Stimulated activated CD8-positive, alpha-beta memory T cell treated with anti-CD3 and anti-CD28 coated beads, Interleukin-4, amount 100 ng/mL, for 4 hours (primary cell): Measurements from ENCODE around the gene MED22.
A peak's percentile ranks its signal among the peaks of the same experiment; 100 is the strongest.
"Not testable (repeated sequence)": the region's sequence is repeated elsewhere in the genome, so short reads cannot be mapped to it uniquely, and the experiment has no call there.

Experiments used
- DNase-seq, 2 donors: peaks; one replicate each; pipeline ENCODE4 v3.0.0-alpha.2; 2020; ENCODE audit warnings: low read depth in 2 of 2, low spot score in 1 of 2

Gene MED22

GRCh38 chr9:133347985-133348717 is at the start of gene MED22, which contains the start of gene RPL7A:
Gene MED22, minus strand, starts transcription at chr9:133348131. Its CDS starts 1,469 bp downstream, at chr9:133346662.
Gene RPL7A, plus strand, starts transcription at chr9:133348218. Its CDS starts 26 bp downstream, at chr9:133348244.
- DNase-seq: peak; percentile 80 to 87

DNA sequence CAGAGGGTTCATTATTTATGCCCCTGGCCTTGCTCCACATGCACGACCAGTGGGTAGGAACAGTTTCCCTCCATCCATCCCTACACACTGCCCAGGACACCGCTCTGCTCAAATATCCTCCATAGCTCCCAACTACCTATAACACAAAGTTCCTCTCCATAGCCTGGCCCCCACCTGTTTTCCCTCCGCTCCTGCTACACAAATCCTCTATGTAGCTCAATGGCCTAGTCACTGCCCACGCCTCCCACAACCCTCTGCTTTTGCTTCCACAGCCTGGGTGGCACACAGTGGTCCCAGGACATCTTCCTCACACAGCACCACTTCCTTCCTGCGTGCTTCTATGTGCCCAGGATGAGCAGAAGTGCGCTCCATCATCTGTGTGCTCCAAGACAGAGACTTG is 49.4 kb upstream of the MED22 start:
- no peak for DNase-seq

- DNase-seq: no peak
Measured at GRCh38 chr9:133396952-133397351, 49.0 kb upstream of the MED22 start.

GRCh38 chr9:133394687-133395271 is 46.8 kb upstream of the MED22 start:
- DNase-seq: no peak

DNA sequence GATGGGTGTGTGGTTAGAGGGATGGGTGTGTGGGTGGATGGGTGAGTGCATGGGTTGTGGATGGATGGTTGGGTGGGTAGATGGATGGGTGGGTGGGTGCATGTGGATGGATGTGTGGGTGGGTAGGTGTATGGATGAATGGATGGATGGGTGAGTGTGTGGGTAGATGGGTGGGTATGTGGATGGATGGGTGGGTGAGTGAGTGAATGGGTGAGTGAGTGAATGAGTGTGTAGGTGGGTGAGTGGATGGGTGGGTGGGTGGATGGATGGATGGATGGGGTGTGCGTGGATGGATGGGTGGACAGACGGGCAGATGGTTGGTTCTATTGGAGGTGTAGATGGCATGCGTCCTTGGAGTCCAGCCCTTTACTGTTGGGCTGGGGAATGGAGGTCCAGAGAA is 45.5 kb upstream of the MED22 start:
- DNase-seq: no peak

- DNase-seq: not testable (repeated sequence)
Measured at GRCh38 chr9:133392308-133392707, 44.4 kb upstream of the MED22 start.

DNA sequence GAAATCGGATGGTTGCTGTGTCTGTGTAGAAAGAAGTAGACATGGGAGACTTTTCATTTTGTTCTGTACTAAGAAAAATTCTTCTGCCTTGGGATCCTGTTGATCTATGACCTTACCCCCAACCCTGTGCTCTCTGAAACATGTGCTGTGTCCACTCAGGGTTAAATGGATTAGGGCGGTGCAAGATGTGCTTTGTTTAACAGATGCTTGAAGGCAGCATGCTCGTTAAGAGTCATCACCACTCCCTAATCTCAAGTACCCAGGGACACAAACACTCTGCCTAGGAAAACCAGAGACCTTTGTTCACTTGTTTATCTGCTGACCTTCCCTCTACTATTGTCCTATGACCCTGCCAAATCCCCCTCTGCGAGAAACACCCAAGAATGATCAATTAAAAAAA is 43.5 kb upstream of the MED22 start:
- not testable (repeated sequence) for DNase-seq

DNA sequence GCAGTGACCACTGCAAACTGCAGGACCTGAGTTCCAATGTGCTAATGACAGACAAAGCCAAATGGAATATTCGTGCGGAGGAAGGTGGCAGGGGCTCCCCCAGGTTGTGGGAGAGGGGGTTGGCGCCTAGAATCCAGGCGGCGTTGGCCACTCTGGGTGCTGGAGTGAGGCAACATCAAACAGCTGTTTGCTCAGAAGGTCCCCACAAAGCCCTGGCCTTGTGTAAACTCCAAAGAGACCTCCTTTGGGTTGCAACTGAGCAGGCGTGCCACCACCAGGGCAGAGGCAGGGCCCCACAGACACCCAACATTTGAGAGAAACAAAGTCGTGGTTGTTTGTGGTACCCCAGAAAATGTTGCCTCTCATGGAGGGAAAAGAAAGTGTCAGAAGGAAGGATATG is 42.8 kb upstream of the MED22 start:
- DNase-seq: no peak

DNA sequence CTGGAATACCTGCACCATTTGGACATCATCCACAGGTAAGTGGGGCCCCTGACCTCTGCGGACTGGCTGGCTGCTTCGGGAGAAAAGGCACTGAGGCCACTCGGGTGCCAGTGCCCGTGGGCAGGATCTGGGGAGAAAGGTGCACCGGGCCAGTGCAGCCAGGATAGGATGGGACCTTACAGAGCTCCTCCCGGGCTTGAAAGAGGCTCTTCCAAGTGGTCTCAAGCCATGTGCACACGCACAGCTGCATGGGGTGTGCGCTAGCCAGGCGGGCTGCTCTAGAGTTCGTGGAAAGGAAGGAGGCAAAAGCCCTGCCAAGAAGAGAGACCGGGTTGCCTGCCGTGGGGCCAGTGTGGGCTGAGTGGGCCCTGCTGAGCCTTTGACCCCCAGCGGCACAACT is 41.6 kb upstream of the MED22 start:
- no peak for DNase-seq

DNA sequence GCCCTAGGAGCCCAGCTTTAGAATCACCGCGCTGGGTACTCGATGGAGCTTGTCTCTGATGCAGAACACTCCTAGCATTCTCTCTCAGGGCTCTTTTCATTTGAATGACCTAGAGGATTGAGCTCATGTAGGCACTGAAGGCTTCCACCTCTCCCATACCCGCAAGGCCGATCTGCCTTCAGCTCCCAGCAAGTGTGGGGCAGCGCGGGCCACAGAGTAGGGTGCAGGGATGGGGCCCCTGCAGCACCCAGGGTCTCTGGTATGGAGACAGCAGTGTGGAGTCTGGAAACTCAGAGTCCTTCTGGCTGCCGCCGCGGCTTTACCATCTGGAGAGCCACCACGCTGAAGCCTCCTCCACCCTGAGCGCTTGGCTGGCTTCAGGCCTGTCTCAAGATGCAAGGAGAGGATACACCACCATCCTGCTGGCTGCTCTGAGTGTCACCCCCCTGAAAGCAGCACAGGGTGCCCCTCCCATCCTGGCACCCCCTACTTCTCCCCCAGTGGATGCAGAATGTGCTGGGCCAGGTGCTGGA is 41.2 kb upstream of the MED22 start:
- no peak for DNase-seq

DNA sequence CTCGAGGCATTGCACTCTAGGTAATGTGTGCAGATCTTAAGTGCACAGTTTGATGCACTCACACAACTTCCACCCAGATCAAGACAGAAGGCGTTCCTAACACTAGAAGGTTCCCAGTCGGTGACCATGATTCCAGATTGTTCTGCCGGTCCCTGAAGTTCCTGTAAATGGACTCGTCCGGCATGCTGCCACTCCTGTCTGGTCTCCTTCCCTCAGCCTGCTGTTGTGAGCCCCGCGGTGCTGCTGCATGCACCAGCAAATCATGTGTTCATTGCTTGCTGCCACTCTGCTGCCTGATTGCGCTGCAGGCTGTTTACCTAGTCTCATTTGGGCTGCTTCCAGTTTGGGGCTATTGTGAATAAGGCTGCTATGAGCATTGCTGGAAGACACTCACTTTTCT is 39.7 kb upstream of the MED22 start:
- no peak for DNase-seq

DNA sequence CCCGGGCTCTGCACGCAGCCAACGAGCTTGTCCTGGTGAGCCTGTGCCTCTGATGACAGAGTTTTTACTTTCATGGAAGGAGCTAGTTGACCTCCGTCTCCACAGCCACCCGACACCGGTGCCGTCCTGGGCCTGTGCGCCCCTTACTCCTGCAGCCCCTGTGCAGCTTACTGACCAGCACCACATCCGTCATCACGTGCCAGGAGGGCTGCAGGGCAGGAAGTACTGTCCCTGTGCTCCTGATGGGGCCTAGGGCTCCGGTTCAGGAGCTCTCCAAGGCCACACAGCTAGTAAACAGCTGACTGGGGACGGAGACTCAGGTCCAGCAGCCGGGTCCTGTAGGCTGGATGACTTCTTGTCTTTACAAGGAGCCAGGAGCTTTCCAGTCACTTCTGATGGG is 38.4 kb upstream of the MED22 start:
- no peak for DNase-seq

DNA sequence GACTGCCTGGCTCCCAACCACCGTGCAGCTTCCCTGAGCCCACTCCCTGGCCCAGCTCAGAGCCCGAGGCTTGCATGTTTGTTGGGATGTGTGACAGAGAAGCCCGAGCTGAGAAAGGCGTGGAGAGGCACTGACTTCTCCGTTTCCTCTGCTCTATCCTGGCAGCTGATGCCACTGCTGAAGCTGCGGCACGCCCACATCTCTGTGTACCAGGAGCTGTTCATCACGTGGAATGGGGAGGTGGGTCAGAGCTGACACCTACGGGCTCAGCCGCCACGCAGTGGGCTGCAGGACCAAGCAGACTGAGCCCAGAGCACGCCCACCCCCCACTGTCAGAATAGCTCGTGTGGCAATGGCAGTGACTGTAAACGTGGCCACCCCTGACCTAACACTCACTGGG is 37.5 kb upstream of the MED22 start:
- DNase-seq: no peak

DNA sequence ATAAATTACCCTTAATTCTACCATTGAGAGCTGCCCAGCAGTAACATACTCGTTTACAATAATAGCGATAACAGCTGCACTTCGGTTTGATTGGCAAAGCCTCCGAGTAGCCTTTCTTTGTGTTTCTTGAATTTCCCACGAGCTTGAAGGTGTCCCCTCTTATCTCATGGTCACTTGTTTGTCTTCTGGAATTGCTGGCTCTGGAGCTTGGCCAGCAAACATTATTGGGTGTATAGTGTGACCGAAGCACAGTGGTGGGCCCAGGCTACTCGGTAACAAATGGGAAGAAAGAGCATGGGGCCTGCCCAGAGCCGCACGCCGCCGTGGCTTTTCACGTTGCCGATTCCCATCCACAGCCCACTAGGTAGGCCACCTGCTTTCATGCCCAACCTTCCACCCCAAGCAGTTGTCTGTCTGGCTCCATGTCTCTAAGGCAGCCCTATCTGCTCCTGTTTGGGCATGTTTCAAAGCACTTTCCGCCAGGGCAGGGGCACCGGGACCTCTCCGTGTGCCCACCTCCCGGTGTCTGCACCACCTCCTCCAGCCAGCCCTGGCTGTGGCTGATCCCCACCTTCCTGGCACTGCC is 36.9 kb upstream of the MED22 start:
- no peak for DNase-seq

GRCh38 chr9:133383438-133383837 is 35.5 kb upstream of the MED22 start:
- DNase-seq: no peak

DNA sequence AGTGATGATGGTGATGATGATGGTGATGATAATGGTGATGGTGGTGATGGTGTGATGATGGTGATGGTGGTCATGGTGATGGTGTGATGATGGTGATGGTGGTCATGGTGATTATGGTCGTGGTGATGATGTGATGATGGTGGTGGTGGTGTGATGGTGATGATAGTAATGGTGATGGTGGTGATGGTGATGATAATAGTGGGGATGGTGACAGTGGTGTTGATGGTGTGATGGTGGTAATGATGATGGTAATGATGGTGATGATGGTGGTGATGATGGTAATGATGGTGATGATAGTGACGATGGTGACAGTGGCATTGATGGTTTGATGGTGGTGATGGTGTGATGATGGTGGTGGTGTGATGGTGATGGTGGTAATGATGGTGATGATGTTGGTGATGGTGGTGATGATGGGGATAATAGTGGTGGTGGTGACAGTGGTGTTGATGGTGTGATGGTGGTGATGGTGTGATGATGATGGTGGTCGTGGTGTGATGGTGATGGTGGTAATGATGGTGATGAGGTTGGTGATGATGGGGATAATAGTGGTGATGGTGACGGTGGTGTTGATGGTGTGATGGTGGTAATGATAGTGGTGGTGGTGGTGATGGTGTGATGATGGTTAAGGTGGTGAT is 34.7 kb upstream of the MED22 start:
- no peak for DNase-seq

- no peak for DNase-seq
Measured at GRCh38 chr9:133380734-133381133, 32.8 kb upstream of the MED22 start.

DNA sequence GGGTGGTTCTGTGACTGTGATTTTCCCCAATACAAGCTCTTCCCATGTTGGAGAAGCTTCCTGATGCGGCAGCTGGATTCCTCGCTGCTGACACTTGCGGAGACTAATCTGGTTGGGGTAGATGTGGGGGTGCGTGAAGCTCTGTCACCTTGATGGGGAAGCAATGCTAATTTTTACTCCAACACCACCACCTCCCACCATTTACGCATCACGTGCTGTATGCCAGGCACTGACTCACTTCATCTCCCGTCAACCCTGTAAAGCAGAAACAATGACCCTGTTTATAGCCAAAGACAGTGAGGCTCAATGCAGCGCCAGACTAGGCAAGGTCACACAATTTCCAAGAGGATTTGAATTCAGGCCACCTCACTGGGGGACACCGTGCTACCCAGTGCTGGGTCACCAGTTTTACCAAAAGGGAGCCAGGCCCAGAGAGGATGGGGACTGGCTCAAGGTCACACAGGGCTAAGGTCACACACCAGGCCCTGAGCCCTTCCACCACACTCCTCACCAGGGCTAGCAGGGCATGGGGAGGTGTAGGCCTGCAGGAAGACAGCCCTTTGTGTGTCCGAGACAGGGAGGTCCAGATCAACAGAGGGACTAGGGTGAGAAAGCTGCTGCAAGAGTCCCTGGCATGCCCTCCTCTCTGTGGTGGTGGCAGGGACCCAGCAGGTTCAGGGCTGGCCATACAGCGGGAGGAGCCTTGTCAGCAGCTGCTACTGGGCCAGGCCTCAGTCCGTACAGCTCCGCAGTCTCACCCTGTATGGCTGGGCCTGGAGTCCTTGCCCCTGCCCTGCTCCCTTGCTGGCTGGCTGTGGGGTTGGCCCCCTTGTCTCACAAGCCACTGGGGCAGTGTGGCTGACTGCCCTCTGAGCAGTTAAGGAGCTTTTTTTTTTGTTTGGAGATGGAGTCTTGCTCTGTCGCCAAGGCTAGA is 31.5 kb upstream of the MED22 start:
- no peak for DNase-seq

GRCh38 chr9:133378408-133378962 is 30.6 kb upstream of the MED22 start:
- DNase-seq: no peak

GRCh38 chr9:133377721-133378216 is 29.8 kb upstream of the MED22 start:
- DNase-seq: no peak
